ENCODE data around the gene ME3.

- TF ChIP-seq NFE2L2 (conservative IDR thresholded peaks at IDR 0.05; ENCODE audit: low read length) (no peak), BCL3 (IDR thresholded peaks at IDR 0.05) (no peak), CTCF (IDR thresholded peaks at IDR 0.05) (no peak), RFX5 (IDR thresholded peaks at IDR 0.05) (no peak), POLR2A (IDR thresholded peaks at IDR 0.05; ENCODE audit: low read length) (no peak), PHF8 (IDR thresholded peaks at IDR 0.05; ENCODE audit: borderline replicate concordance, low read depth) (no peak), KDM5A (IDR thresholded peaks at IDR 0.05) (no peak), MAX (IDR thresholded peaks at IDR 0.05) (no peak), MAZ (IDR thresholded peaks at IDR 0.05; ENCODE audit: borderline replicate concordance, low read depth, low read length) (no peak)
Measured at GRCh38 chr11:86673055-86673843, 833 bp upstream of the ME3 start.

All from A549 (cell line).